Brain microvascular endothelial cell (primary cell): ENCODE results near the gene LSM14B.
"Not testable (repeated sequence)": the region's sequence is repeated elsewhere in the genome, so short reads cannot be mapped to it uniquely, and the experiment has no call there.

ENCODE experiments used
- DNase-seq: peaks from one replicate; pipeline ENCODE4 v3.0.0-alpha.2; 2020
- H3K27ac ChIP-seq: fragments of 250-450 bp; sonication (Bioruptor Pico); 2 replicates; pipeline ENCODE4 v1.5.1; 2020; ENCODE audit warnings: mild to moderate bottlenecking, moderate library complexity
- H3K27me3 ChIP-seq: fragments of 250-450 bp; sonication (Bioruptor Pico); replicated peaks from 2 replicates; pipeline ENCODE4 v1.5.1; 2020; ENCODE audit warnings: mild to moderate bottlenecking
- H3K36me3 ChIP-seq: fragments of 250-450 bp; sonication (Bioruptor Pico); replicated peaks from 2 replicates; pipeline ENCODE4 v1.5.1; 2020; ENCODE audit warnings: mild to moderate bottlenecking
- H3K4me3 ChIP-seq: 2 replicates; pipeline ENCODE4 v1.5.1; 2011; ENCODE audit warnings: low read depth, mild to moderate bottlenecking, control low read depth, low read length, moderate library complexity
- in situ Hi-C: cut with HindIII; loops from 2 replicates; pipeline ENCODE4 v1.10.0; 2017; ENCODE audit warnings: low sequenced_read_pairs, low pct_ligation_motif_present
- TF ChIP-seq, protein P1 (sequence below): IDR thresholded peaks from 2 replicates; pipeline ENCODE4 v1.5.1; 2011; ENCODE audit warnings: low read depth, mild to moderate bottlenecking, moderate library complexity, low read length, control low read depth, inconsistent platforms; ENCODE audit errors: missing control alignments

Gene LSM14B

DNA sequence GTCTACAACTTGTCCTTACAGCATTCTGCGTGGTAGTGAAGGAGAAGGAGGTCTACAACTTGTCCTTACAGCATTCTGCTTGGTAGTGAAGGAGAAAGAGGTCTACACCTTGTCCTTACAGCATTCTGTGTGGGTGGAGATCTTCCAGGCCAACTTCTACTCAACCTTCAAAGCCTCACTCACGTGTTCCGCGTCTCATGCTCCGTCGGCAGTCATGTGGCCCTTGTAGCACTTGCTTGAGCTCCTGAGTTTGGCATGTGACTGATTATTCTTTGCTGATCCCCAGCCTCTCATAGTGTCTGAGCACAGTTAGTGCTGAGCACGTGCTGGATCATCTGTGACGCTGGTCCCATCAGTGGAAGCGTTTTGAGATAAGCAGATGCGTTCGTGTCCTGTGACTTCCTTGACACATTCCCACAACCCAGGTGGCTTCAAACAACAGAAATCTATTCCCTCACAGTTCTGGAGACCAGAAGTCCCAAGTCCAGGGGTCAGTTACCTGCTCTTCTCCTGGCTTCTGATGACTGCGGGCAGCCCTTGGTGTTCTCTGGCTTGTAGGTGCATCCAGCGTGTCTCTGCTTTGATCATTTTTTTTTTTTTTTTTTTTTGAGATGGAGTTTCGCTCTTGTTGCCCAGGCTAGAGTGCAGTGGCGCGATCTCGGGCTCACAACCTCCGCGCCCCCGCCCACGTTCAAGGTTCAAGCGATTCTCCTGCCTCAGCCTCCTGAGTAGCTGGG lies 23.9 kb downstream of the LSM14B start:
- H3K27me3 ChIP-seq: no peaks in the 10 kb centered on the region
- H3K36me3 ChIP-seq: peaks cover 2% of the 10 kb centered on the region
- in situ Hi-C loops: no loop called here
- no peak overlapping the region for H3K4me3 ChIP-seq
- no peak overlapping the region for H3K27ac ChIP-seq
- TF ChIP-seq, protein P1, sequence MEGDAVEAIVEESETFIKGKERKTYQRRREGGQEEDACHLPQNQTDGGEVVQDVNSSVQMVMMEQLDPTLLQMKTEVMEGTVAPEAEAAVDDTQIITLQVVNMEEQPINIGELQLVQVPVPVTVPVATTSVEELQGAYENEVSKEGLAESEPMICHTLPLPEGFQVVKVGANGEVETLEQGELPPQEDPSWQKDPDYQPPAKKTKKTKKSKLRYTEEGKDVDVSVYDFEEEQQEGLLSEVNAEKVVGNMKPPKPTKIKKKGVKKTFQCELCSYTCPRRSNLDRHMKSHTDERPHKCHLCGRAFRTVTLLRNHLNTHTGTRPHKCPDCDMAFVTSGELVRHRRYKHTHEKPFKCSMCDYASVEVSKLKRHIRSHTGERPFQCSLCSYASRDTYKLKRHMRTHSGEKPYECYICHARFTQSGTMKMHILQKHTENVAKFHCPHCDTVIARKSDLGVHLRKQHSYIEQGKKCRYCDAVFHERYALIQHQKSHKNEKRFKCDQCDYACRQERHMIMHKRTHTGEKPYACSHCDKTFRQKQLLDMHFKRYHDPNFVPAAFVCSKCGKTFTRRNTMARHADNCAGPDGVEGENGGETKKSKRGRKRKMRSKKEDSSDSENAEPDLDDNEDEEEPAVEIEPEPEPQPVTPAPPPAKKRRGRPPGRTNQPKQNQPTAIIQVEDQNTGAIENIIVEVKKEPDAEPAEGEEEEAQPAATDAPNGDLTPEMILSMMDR: no peak
- no peak for DNase-seq

DNA sequence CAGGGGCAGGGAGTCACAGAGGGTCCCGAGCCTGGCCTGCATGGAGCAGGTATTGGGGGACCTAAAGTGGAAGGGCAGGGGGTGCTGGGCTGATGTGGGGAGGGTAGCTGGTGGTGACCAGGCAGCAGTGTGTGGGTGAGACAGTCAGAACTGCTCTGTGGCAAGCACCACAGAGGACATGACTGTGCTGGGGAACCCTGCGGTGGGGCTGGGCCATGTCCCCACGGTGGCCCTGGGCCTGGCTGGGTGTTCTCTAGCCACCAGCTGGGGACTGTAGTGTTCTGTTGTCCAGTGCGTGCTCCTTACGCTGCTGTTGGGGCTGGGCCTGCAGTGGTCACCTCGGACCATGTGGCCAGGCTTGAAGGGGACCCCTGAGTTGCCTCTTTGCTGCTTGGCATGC lies 24.9 kb downstream of the LSM14B start:
- TF ChIP-seq, protein P1: no peak
- in situ Hi-C loops: no loop called here
- Histone ChIP-seq H3K36me3 (peaks cover 2% of the 10 kb centered on the region), H3K27me3 (no peaks in the 10 kb centered on the region), H3K4me3 (no peak overlapping the region), H3K27ac (no peak overlapping the region)
- DNase-seq: no peak

DNA sequence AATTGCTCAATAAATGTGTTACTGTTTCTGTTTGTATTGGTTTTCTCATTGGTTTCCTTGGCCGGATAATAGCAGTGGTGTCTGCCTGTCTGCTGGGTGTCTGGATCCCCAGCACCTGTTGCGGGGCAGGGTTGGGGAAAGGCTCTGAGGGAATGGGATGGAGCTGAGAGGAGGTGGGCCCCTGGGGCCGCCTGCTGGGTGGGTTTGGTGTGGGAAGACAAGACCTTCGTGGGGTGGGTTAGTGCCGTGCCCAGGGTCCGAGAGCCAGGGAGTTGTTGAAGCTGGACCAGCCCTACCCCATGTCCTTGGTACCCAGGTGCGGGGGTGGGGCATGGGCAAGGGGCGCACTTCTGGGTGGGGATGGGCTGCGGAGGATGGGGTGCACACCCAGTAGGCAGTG lies 25.3 kb downstream of the LSM14B start:
- H3K4me3 ChIP-seq: no peak overlapping the region
- DNase-seq: no peak
- H3K36me3 ChIP-seq: peaks cover 2% of the 10 kb centered on the region
- in situ Hi-C loops: no loop called here
- no peaks in the 10 kb centered on the region for H3K27me3 ChIP-seq
- no peak overlapping the region for H3K27ac ChIP-seq
- TF ChIP-seq, protein P1: no peak

DNA sequence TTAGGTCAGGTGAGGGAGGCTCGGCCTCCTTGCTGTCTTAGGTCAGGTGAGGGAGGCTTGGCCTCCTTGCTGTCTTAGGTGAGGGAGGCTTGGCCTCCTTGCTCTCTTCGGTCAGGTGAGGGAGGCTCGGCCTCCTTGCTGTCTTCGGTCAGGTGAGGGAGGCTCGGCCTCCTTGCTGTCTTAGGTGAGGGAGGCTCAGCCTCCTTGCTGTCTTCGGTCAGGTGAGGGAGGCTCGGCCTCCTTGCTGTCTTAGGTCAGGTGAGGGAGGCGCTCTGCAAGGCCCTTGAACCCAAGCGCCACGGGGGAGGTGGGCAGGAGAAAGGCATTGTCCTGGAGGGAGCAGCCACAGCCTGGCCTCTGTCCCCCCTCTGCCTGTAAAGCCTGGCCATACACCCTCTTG lies 26.1 kb downstream of the LSM14B start:
- H3K36me3 ChIP-seq, H3K4me3 ChIP-seq, H3K27me3 ChIP-seq, in situ Hi-C loops, H3K27ac ChIP-seq, DNase-seq: not testable (repeated sequence)

DNA sequence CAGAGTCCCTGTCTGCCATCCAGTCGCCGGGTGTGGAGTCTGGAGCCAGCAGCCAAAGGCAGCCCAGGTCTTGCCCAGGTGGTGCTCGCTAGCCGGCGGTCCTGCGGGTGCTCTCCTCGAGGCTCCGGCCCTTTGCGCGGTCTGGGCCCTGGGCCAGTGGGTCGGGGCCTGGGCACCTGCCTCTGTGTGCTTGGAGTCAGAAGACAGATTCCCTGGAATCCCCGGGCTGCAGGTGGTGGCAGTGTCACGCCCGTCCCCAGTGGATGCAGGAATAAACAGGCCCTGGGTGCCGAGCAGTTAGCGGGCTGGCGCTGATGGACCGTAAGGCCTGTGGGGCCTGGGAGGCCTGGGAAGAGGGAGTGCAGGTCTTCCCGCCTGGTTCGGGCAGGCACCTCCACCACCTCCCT lies 26.6 kb downstream of the LSM14B start:
- TF ChIP-seq, protein P1: no peak
- in situ Hi-C loops: no loop called here
- H3K27me3 ChIP-seq: no peaks in the 10 kb centered on the region
- H3K36me3 ChIP-seq: peaks cover 2% of the 10 kb centered on the region
- no peak for DNase-seq
- no peak overlapping the region for H3K4me3 ChIP-seq
- H3K27ac ChIP-seq: no peak overlapping the region

DNA sequence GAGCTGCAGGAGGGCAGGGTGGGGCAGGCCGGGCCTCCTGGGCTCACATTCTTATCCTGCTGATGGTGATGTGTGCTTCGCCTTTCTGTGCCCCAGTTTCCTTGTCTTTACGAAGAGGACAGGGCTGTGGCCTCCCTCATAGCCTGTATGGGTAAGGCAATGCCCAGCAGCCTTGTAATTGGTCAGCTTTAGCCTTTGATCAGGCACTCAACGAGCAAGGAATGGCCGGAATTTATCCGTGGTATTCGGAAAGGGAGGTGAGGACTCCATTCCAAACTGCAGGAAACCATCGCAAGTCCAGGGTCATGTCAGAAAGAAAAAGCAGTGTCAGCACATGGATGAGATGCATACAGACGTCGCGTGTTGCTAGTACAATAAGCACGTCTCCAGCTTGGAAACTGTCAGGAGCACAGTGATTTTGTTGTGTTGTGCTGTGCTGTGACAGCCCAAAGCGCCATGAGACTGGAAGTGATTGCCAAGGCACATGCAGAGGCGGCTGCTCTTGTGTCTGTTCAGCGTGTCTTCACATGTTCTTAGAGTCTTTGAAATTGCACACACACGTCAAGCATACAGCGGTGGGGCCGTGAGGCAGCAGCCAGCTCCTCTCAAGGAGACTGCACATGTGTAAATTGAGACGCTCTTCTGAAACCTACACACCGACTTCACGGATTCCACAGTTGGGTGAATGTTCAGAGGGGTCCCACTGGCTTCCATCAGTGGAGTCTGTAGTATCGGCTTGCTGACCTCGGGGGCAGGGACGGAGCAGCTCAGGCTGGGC lies 27.4 kb downstream of the LSM14B start:
- DNase-seq: no peak
- Histone ChIP-seq H3K27me3 (no peaks in the 10 kb centered on the region), H3K36me3 (peaks cover 2% of the 10 kb centered on the region), H3K27ac (no peak overlapping the region), H3K4me3 (no peak overlapping the region)
- in situ Hi-C loops: no loop called here
- TF ChIP-seq, protein P1: no peak
